Measurements from ENCODE around the gene ZNF487. TPM values are rescaled to one million over a fixed set of nuclear protein-coding genes. Genes with fewer than 3 reads are reported as not detected.

Gene ZNF487
- polyA plus RNA-seq, 2 of the 4 experiments (the other 2 are of a cell fraction), result 4.3 to 7.2 TPM

- Histone ChIP-seq H3K4me1 (peaks cover 14% of the 10 kb centered on the region), H3K27ac (peak overlapping the region; percentile 91 to 94), H3K4me3 (peak overlapping the region; percentile 45), H3K4me2 (peak overlapping the region; percentile 71), H3K9me3 (no peaks in the 10 kb centered on the region)
- WGBS (ENCODE audit: missing lambda C conversion rate), result 5% methylated on average over 37 of the region's 63 CpGs
- ATAC-seq, result peak; percentile 94 to 95
- FAIRE-seq, result no peak
- peak; percentile 49 to 82 for DNase-seq (ENCODE audit: low read depth in 1 of 2, low spot score in 1 of 2)
- POLR2A ChIA-PET, result interaction anchor here (0.6 to 3.4 kb wide), 7 partner anchors 8 to 880 kb away, joined by 3 to 28 read pairs (median 3); partner anchors contain the start of gene HNRNPF
- CTCF ChIA-PET, result interaction anchor here (0.6 to 1.9 kb wide), 6 partner anchors 12 to 1530 kb away, joined by 3 to 5 read pairs (median 4); partner anchors contain the start of gene ZNF487
- TF ChIP-seq CBX2 (IDR thresholded peaks at IDR 0.05; ENCODE audit: borderline replicate concordance, low read depth), result no peak
- no peak for TF ChIP-seq HOXA7 (CRISPR knock-in tag; IDR thresholded peaks at IDR 0.05)
- no peak; the same call in 1 of the 2 replicates for TF ChIP-seq PHF8 (IDR thresholded peaks at IDR 0.05; ENCODE audit: borderline replicate concordance, low read depth)
- TF ChIP-seq CTCF (IDR thresholded peaks at IDR 0.05), result 0 out of 3 replicates have a peak, but pooled peaks have one; percentile 14
- peak; percentile 35; the same call in 1 of the 2 replicates for TF ChIP-seq POLR2A (IDR thresholded peaks at IDR 0.05; ENCODE audit: low read length)
- TF ChIP-seq MAFK (IDR thresholded peaks at IDR 0.05; ENCODE audit: partially characterized antibody), result peak; percentile 87
- no peak for TF ChIP-seq FOSL2 (IDR thresholded peaks at IDR 0.05)
- TF ChIP-seq FOSL2 (CRISPR knock-in tag; IDR thresholded peaks at IDR 0.05), result no peak
- no peak for TF ChIP-seq JUNB (IDR thresholded peaks at IDR 0.05)
- TF ChIP-seq USF2 (IDR thresholded peaks at IDR 0.05), result peak; percentile 62
- peak; percentile 79 for TF ChIP-seq MYC (IDR thresholded peaks at IDR 0.05; ENCODE audit: borderline replicate concordance, low read length)
- no peak for TF ChIP-seq NFE2L2 (conservative IDR thresholded peaks at IDR 0.05; ENCODE audit: low read length)
- TF ChIP-seq EP300 (IDR thresholded peaks at IDR 0.05), result no peak
- peak; percentile 88 for TF ChIP-seq NPAS2 (CRISPR knock-in tag; IDR thresholded peaks at IDR 0.05; ENCODE audit: borderline replicate concordance)
- no peak for TF ChIP-seq CBX8 (IDR thresholded peaks at IDR 0.05)
- TF ChIP-seq EHMT2 (IDR thresholded peaks at IDR 0.05; ENCODE audit: low read depth), result no peak
- peak; percentile 88 to 97 for TF ChIP-seq CEBPB (IDR thresholded peaks at IDR 0.05)
- TF ChIP-seq CHD2 (IDR thresholded peaks at IDR 0.05; ENCODE audit: low read length, partially characterized antibody), result no peak
- no peak for TF ChIP-seq KDM1A (IDR thresholded peaks at IDR 0.05; ENCODE audit: low read depth)
- peak; percentile 93 for TF ChIP-seq E2F6 (IDR thresholded peaks at IDR 0.05; ENCODE audit: borderline replicate concordance, low read depth)
- no peak; the same call in 1 of the 2 replicates for TF ChIP-seq TP53 (CRISPR knock-in tag; IDR thresholded peaks at IDR 0.05)
- peak in 1 of 2 experiments; percentile 19; a peak in 1 of 5 replicates for TF ChIP-seq RAD21 (conservative IDR thresholded peaks at IDR 0.05 in 1 of 2, IDR thresholded peaks at IDR 0.05 in 1 of 2)
- no peak; the same call in 1 of the 2 replicates for TF ChIP-seq HOXB5 (CRISPR knock-in tag; IDR thresholded peaks at IDR 0.05)
- peak; percentile 29 for TF ChIP-seq ATOH8 (CRISPR knock-in tag; IDR thresholded peaks at IDR 0.05; ENCODE audit: low read depth)
- peak in 1 of 2 experiments; percentile 71; a peak in 3 of 5 replicates for TF ChIP-seq JUN (IDR thresholded peaks at IDR 0.05)
- no peak for TF ChIP-seq ZNF302 (CRISPR knock-in tag; IDR thresholded peaks at IDR 0.05)
- no peak for TF ChIP-seq NR3C1 (IDR thresholded peaks at IDR 0.05)
- TF ChIP-seq ZC3H11A (IDR thresholded peaks at IDR 0.05), result no peak
- peak; percentile 98 for TF ChIP-seq MAX (IDR thresholded peaks at IDR 0.05)
- TF ChIP-seq BCL3 (IDR thresholded peaks at IDR 0.05), result 0 out of 3 replicates have a peak, but pooled peaks have one; percentile 77
- 0 out of 3 replicates have a peak, but pooled peaks have one; percentile 27 for TF ChIP-seq SMC3 (IDR thresholded peaks at IDR 0.05)
These were observed 16.3 kb upstream of the ZNF487 start for GRCh38 chr10:43420369-43421200.

All from A549 (cell line).